Prostate gland (tissue), 2 donors: ENCODE results near the gene DOC2B.

Source experiments
- POLR2A ChIP-seq: fragments of 450-650 bp; IDR thresholded peaks from one replicate; pipeline ENCODE4 v1.6.1; 2016; ENCODE audit warnings: antibody characterized with exemption, mild to moderate bottlenecking
- POLR2AphosphoS5 ChIP-seq: sonication (generic); formaldehyde crosslinking; IDR thresholded peaks from one replicate; pipeline ENCODE4 v1.6.1; 2017; ENCODE audit warnings: antibody characterized with exemption
- TF ChIP-seq, protein P1 (sequence below), 4 experiments: fragments of 200-600 bp in 2 of 4; fragments of 450-650 bp in 2 of 4; sonication (generic) in 2 of 4; IDR thresholded peaks; 1 replicate in 3 of 4; 2 replicates in 1 of 4; pipeline ENCODE4 v1.5.1; 2016 to 2019; ENCODE audit warnings: antibody characterized with exemption in 4 of 4, mild to moderate bottlenecking in 2 of 4, moderate library complexity in 2 of 4

DNA sequence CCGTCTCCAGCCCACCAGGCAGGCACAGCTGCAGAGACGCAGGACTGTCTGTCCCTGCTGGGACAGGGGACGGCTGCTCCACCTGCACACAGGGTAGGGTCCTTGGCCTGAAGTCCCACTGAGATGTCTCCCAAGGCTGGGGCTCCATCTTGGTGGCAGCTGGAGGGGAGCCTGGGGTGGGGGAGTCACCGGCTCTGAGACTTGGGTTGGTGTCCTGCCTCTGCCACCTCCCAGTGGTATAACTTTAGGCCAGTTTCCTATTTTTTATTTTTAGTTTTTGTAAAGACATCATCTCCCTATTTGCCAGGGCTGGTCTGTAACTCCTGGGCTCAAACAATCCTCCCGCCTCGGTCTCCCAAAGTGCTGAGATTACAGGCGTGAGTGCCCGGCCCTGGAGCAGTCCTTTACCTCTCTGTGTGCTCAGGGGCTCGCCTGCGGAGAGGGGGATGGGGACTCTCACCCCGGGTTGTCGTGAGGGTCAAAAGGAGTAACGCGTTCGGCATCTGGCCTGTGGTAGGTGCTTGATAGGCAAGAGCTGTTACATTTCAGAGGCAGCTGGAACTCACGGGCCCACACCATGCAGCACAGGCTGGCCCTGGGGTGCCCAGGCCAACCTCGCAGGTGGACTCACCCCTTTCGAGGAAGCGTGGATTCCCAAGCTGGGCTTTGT lies 46.6 kb upstream of the DOC2B start:
- TF ChIP-seq, protein P1, sequence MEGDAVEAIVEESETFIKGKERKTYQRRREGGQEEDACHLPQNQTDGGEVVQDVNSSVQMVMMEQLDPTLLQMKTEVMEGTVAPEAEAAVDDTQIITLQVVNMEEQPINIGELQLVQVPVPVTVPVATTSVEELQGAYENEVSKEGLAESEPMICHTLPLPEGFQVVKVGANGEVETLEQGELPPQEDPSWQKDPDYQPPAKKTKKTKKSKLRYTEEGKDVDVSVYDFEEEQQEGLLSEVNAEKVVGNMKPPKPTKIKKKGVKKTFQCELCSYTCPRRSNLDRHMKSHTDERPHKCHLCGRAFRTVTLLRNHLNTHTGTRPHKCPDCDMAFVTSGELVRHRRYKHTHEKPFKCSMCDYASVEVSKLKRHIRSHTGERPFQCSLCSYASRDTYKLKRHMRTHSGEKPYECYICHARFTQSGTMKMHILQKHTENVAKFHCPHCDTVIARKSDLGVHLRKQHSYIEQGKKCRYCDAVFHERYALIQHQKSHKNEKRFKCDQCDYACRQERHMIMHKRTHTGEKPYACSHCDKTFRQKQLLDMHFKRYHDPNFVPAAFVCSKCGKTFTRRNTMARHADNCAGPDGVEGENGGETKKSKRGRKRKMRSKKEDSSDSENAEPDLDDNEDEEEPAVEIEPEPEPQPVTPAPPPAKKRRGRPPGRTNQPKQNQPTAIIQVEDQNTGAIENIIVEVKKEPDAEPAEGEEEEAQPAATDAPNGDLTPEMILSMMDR (IDR thresholded peaks at IDR 0.05): no peak
- TF ChIP-seq POLR2A (no peak), POLR2AphosphoS5 (no peak)
